Measurements from ENCODE around the gene TRAF5.

- TF ChIP-seq REST (IDR thresholded peaks at IDR 0.05; ENCODE audit: insufficient read depth in 1 of 2, low read depth in 2 of 2, low read length in 2 of 2) (no peak), POLR2AphosphoS5 (IDR thresholded peaks at IDR 0.05; ENCODE audit: low read depth, low read length) (no peak), SIN3A (IDR thresholded peaks at IDR 0.05; ENCODE audit: borderline replicate concordance, insufficient read depth, low read length) (no peak), TAF1 (IDR thresholded peaks at IDR 0.05; ENCODE audit: borderline replicate concordance, insufficient read depth, low read length) (no peak)
Measured at GRCh38 chr1:211326140-211326527, 499 bp upstream of the TRAF5 start.
